ENCODE results near the gene CETN3. TPM values are rescaled to one million over a fixed set of nuclear protein-coding genes. Genes with fewer than 3 reads are reported as not detected.

The CETN3 gene
- total RNA-seq, 4 donors from 2014 or later = 16.8 to 80.4 (median 57.6) TPM

- Histone ChIP-seq H3K36me3 (no peaks in the 10 kb centered on the region), H3K9me3 (no peaks in the 10 kb centered on the region), H3K27me3 (no peaks in the 10 kb centered on the region), H3K27ac (no peak overlapping the region), H3K4me1 (no peaks in the 10 kb centered on the region), H3K4me3 (no peak overlapping the region)
- no peak for DNase-seq
- TF ChIP-seq CTCF (IDR thresholded peaks at IDR 0.05) (no peak), POLR2A (IDR thresholded peaks at IDR 0.05) (no peak)
- intact Hi-C loops (cut with DNase I; ENCODE audit: low total_unique reads) = no loop called here
These were observed 52.9 kb downstream of the CETN3 start for GRCh38 chr5:90356622-90357021.

DNA sequence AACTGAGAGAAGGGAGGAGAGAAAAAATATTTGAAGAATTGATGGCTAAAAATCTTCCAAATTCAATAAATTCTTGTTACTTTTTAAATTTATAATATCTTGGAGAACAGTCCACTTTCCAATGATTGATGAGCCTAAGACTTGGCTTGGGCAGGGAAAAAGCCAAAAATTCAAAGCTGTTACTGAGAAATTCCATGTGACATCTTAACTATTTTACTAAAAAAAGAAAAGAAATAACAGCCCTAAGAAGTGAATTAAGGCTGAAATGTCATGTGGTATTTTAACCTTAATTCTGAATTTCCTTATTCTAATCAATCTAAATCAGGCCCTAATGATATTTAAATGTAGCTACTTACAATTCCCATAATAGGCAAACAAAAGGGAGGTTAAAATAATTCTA is 53.4 kb downstream of the CETN3 start:
- no peak for TF ChIP-seq CTCF (IDR thresholded peaks at IDR 0.05)
- TF ChIP-seq POLR2A (IDR thresholded peaks at IDR 0.05) = no peak
- no peak overlapping the region for H3K27ac ChIP-seq
- H3K36me3 ChIP-seq = no peaks in the 10 kb centered on the region
- intact Hi-C loops (cut with DNase I; ENCODE audit: low total_unique reads) = no loop called here
- H3K27me3 ChIP-seq = no peaks in the 10 kb centered on the region
- H3K4me3 ChIP-seq = no peak overlapping the region
- H3K4me1 ChIP-seq = no peaks in the 10 kb centered on the region
- H3K9me3 ChIP-seq = no peaks in the 10 kb centered on the region
- no peak for DNase-seq

GRCh38 chr5:90355635-90356034 is 53.9 kb downstream of the CETN3 start:
- no peak overlapping the region for H3K4me3 ChIP-seq
- no peaks in the 10 kb centered on the region for H3K36me3 ChIP-seq
- no peak overlapping the region for H3K27ac ChIP-seq
- H3K9me3 ChIP-seq = no peaks in the 10 kb centered on the region
- no peak for DNase-seq
- H3K27me3 ChIP-seq = no peaks in the 10 kb centered on the region
- intact Hi-C loops (cut with DNase I; ENCODE audit: low total_unique reads) = no loop called here
- no peaks in the 10 kb centered on the region for H3K4me1 ChIP-seq
- no peak for TF ChIP-seq POLR2A (IDR thresholded peaks at IDR 0.05)
- no peak for TF ChIP-seq CTCF (IDR thresholded peaks at IDR 0.05)

- H3K9me3 ChIP-seq = peaks cover 0 to 3% of the 10 kb centered on the region in 2 donors
- intact Hi-C loops (cut with DNase I; ENCODE audit: low total_unique reads) = no loop called here
- DNase-seq = no peak
- no peaks in the 10 kb centered on the region for H3K27me3 ChIP-seq
- no peak overlapping the region for H3K27ac ChIP-seq
- no peaks in the 10 kb centered on the region for H3K4me1 ChIP-seq
- no peaks in the 10 kb centered on the region for H3K36me3 ChIP-seq
- no peak overlapping the region for H3K4me3 ChIP-seq
- TF ChIP-seq CTCF (IDR thresholded peaks at IDR 0.05) = no peak
These were observed 56.3 kb downstream of the CETN3 start for GRCh38 chr5:90353254-90353653.

GRCh38 chr5:90351101-90351500 is 58.5 kb downstream of the CETN3 start:
- no peaks in the 10 kb centered on the region for H3K27me3 ChIP-seq
- DNase-seq = no peak
- no peaks in the 10 kb centered on the region for H3K4me1 ChIP-seq
- H3K27ac ChIP-seq = no peak overlapping the region
- H3K36me3 ChIP-seq = no peaks in the 10 kb centered on the region
- peaks cover 0 to 3% of the 10 kb centered on the region in 2 donors for H3K9me3 ChIP-seq
- intact Hi-C loops (cut with DNase I; ENCODE audit: low total_unique reads) = no loop called here
- H3K4me3 ChIP-seq = no peak overlapping the region
- TF ChIP-seq POLR2A (IDR thresholded peaks at IDR 0.05) (no peak), CTCF (IDR thresholded peaks at IDR 0.05) (no peak)

Measured in uterus (tissue), 4 donors.